Activated naive CD4-positive, alpha-beta T cell treated with anti-CD3 and anti-CD28 coated beads for 36 hours (primary cell): ENCODE data around the gene PRR27. TPM values are rescaled to one million over a fixed set of nuclear protein-coding genes. Genes with fewer than 3 reads are reported as not detected.
A peak's percentile ranks its signal among the peaks of the same experiment; 100 is the strongest.

ENCODE experiments used
- CTCF ChIA-PET: fragments of 350-600 bp; sonication (Branson Sonifier 250); formaldehyde crosslinking; loops from one replicate; lab custom pipeline; 2021; ENCODE audit warnings: antibody characterized with exemption; lab: Charles Lee
- DNase-seq: peaks from one replicate; pipeline ENCODE4 v3.0.0-alpha.2; 2020
- H3K27ac Mint-ChIP-seq: one replicate; pipeline ENCODE4 v1.8.0; 2021; ENCODE audit warnings: mild to moderate bottlenecking, mixed read lengths
- H3K27me3 Mint-ChIP-seq: one replicate; pipeline ENCODE4 v1.8.0; 2021; ENCODE audit warnings: low read depth, mixed read lengths
- H3K36me3 Mint-ChIP-seq: one replicate; pipeline ENCODE4 v1.8.0; 2021; ENCODE audit warnings: low read depth, mixed read lengths
- H3K4me1 Mint-ChIP-seq: one replicate; pipeline ENCODE4 v1.8.0; 2021; ENCODE audit warnings: low read depth, mixed read lengths
- H3K4me3 Mint-ChIP-seq: one replicate; pipeline ENCODE4 v1.8.0; 2021; ENCODE audit warnings: mild to moderate bottlenecking, moderate library complexity, mixed read lengths
- H3K9me3 Mint-ChIP-seq: one replicate; pipeline ENCODE4 v1.8.0; 2021; ENCODE audit warnings: mixed read lengths
- intact Hi-C: fragments of 100-400 bp; cut with micrococcal nuclease; formaldehyde crosslinking; loops from one replicate; pipeline ENCODE4 v1.15.1; 2023
- total RNA-seq, 2 experiments: library from RNA; stranded (reverse); gene quantifications; one replicate each; pipeline ENCODE4 v1.2.3, GENCODE V29; 2021

The PRR27 gene
- total RNA-seq, 2 experiments from 2014 or later, result not detected

DNA sequence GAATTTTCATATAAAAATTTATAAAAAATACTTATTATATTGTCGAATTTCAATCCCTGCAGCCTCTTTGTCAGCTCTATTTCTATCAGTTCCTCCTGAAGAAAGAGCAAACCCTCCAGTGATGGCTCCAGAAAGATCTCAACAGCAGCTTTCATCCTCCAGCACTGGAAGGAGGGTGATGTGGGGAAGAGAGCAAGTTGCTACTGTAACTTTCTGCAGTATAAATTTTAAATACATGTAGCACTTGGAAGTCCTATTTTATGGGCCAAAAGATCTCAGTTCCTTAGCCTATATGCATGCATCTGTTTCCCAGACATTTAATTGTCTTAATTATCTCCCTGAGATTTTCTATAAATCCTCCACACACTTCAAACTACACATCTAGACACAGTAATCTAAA, 27.8 kb downstream of the PRR27 start:
- Mint-ChIP-seq H3K4me1 (no peaks in the 10 kb centered on the region), H3K36me3 (no peaks in the 10 kb centered on the region), H3K27ac (no peak overlapping the region), H3K9me3 (no peaks in the 10 kb centered on the region), H3K27me3 (peaks cover 2% of the 10 kb centered on the region), H3K4me3 (no peak overlapping the region)
- intact Hi-C loops, result loop anchor here (5.0 to 10.0 kb wide), 4 partner anchors 325 to 1685 kb away; no protein-coding TSS in a partner anchor
- DNase-seq, result no peak
- CTCF ChIA-PET, result no interaction called here

DNA sequence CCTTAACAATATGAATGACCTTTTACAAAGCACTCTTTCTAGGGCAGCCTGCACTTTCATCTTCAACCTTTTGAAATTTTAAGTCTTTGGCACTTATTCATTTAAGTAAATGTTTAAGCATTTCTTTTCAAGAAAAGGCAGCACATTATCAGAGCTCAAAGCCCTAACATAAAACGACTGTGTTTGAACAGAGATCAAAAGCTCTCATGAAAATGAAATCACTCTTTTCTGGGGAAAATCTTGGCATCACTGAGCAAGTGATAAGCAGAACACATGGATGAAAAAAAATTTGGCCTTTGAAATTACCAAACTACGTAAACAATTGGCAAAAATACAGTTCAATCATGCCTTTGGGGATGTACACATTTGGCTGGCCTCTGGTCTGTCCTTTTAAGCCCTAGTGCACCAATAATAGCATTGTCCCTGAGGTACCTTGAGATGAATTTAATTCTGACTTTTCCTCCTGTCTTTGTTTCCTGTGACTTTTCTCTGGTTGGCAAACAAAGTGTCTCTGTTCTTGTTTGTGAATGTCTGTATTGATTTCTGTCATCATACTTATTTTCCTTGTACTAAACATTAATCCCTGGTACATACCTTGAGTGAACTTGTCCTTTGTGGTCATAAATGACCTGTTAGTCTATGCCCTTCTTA, 28.6 kb downstream of the PRR27 start:
- H3K27ac Mint-ChIP-seq, result no peak overlapping the region
- no peak overlapping the region for H3K4me3 Mint-ChIP-seq
- DNase-seq, result no peak
- H3K9me3 Mint-ChIP-seq, result no peaks in the 10 kb centered on the region
- CTCF ChIA-PET, result interaction anchor here (0.7 to 1.5 kb wide), 7 partner anchors 11 to 493 kb away, joined by 3 to 5 read pairs (median 3); no protein-coding TSS in a partner anchor
- H3K27me3 Mint-ChIP-seq, result peaks cover 2% of the 10 kb centered on the region
- intact Hi-C loops, result loop anchor here (1.0 to 10.0 kb wide), 7 partner anchors 285 to 1685 kb away; no protein-coding TSS in a partner anchor
- H3K36me3 Mint-ChIP-seq, result no peaks in the 10 kb centered on the region
- no peaks in the 10 kb centered on the region for H3K4me1 Mint-ChIP-seq

DNA sequence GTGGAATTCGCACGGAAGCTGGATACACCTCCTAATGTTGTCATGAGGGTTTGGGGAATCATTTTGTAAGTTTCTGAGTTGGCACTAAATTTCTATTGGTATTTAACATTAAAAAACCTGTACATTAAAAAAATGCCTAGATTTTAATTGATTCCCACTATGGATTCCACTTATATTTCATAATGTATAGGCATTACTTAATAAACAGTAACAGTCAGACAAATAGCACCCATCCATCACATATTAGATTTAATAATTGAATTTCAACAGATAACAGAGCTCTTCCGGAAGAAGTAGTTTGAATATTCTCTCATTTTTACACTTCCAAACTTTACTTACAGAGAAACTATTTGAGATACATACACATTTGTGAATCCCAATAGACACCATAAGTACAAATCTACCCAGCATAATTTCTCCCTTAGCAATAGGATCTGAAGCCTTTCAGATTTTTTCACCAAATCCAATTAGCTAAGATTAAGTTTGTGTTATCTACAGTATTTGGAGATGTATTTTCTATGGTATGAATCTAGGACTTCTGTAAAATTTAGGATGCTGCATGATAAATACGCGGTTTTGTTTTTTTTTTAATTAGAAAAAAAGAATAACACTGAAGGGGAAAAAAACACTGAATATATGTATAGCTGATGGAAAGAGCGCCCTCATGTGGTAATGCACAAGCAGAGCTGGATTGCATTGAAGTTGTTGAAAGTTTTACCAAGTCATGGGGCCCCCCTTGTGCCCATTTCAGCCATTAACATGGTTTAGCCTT, 29.3 kb downstream of the PRR27 start:
- no peak overlapping the region for H3K4me3 Mint-ChIP-seq
- H3K27ac Mint-ChIP-seq, result no peak overlapping the region
- CTCF ChIA-PET, result interaction anchor here (0.6 to 1.5 kb wide), 13 partner anchors 10 to 493 kb away, joined by 3 to 6 read pairs (median 3); partner anchors contain the start of gene HTN3
- H3K4me1 Mint-ChIP-seq, result no peaks in the 10 kb centered on the region
- intact Hi-C loops, result loop anchor here (1.0 to 10.0 kb wide), 7 partner anchors 286 to 1686 kb away; no protein-coding TSS in a partner anchor
- no peaks in the 10 kb centered on the region for H3K36me3 Mint-ChIP-seq
- no peaks in the 10 kb centered on the region for H3K9me3 Mint-ChIP-seq
- peak; percentile 42 for DNase-seq
- H3K27me3 Mint-ChIP-seq, result peaks cover 2% of the 10 kb centered on the region

DNA sequence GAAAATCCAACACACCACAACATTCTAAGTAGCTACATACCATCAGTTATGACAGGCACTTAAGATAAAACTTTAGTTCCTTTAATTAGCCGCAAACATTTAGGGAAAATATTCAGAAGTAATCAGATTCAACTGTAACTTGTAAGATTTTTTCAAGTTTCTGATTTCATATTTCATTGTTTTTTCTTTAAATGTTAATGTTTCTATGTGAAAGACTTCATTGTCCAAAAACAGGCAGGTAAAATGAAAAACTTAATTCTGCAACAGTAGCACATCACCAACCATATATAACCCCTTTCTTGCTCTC, 29.9 kb downstream of the PRR27 start:
- Mint-ChIP-seq H3K27ac (no peak overlapping the region), H3K4me3 (no peak overlapping the region)
- intact Hi-C loops, result loop anchor here (1.0 to 10.0 kb wide), 7 partner anchors 287 to 1687 kb away; no protein-coding TSS in a partner anchor

DNA sequence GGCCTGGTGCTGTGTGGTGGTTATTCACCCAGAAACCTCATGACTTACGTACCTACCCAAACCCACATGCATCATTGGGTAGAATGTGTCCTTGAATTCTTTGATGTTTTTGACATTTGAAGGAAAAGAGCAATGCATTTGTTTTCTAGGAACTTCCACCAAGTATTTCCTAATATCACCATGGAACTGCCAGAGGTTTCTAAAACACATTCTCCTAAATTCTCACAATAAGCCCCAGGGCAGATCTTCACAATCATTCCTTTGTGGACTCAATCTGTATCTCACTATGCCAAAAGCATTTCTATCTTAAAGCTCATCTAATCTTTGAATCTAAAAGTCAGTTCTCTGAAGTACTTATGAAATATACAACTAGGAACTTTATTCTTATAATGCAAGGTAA, 33.2 kb downstream of the PRR27 start:
- Mint-ChIP-seq H3K36me3 (no peaks in the 10 kb centered on the region), H3K9me3 (no peaks in the 10 kb centered on the region), H3K4me3 (no peak overlapping the region), H3K27me3 (peaks cover 2% of the 10 kb centered on the region), H3K4me1 (no peaks in the 10 kb centered on the region), H3K27ac (no peak overlapping the region)
- no peak for DNase-seq
- intact Hi-C loops, result loop anchor here (10.0 kb wide), 1 partner anchor 872 kb away; no protein-coding TSS in a partner anchor
- CTCF ChIA-PET, result no interaction called here

More for the DNA sequence above, 29.9 kb downstream of the PRR27 start:
- peaks cover 2% of the 10 kb centered on the region for H3K27me3 Mint-ChIP-seq
- no peaks in the 10 kb centered on the region for H3K36me3 Mint-ChIP-seq
- H3K4me1 Mint-ChIP-seq, result no peaks in the 10 kb centered on the region
- no peak for DNase-seq
- H3K9me3 Mint-ChIP-seq, result no peaks in the 10 kb centered on the region
- CTCF ChIA-PET, result interaction anchor here (0.8 to 1.5 kb wide), 6 partner anchors 12 to 494 kb away, joined by 3 to 4 read pairs (median 4); no protein-coding TSS in a partner anchor

DNA sequence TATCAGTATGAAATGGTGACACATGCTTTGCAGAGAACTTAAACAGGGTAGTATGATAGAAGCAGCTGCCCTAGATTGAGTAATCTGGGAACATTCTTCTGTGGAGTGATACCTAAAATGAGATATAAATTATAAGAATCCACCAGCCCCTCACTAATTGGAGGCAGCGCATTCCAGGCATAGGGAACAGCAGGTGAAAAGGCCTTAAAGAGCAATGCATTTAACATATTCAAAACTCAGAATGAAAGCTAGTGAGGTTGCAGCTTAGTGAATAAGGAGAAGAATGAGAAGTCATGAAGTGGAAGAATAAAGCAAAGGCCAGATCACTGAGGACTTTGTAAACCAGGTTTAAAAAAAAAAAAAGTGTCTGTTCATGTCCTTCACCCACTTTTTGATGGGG, 36.5 kb downstream of the PRR27 start:
- H3K27ac Mint-ChIP-seq, result no peak overlapping the region

DNA sequence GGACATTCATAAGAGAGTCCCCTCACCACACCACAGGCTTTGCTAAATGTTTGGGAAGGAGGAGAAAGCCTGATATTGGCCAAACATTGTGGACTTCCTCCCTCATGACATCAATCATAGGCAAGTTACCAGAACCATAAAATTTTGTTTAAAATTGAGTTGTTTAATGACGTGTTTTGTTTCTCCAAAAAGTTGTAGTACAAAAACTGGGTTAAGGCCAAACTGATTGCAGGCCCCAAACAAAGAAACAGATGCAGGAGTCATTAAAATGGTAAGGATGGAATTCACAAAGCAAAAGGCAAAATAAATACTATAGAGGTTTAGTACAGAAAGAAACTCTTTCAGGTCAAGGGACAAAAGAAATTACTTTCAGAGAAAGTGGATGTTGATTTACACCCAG, 37.6 kb downstream of the PRR27 start:
- intact Hi-C loops, result no loop called here
- no peaks in the 10 kb centered on the region for H3K27me3 Mint-ChIP-seq
- no peaks in the 10 kb centered on the region for H3K9me3 Mint-ChIP-seq
- no peak overlapping the region for H3K4me3 Mint-ChIP-seq
- CTCF ChIA-PET, result no interaction called here
- H3K27ac Mint-ChIP-seq, result no peak overlapping the region
- H3K36me3 Mint-ChIP-seq, result no peaks in the 10 kb centered on the region
- H3K4me1 Mint-ChIP-seq, result no peaks in the 10 kb centered on the region
- DNase-seq, result no peak

More for the DNA sequence above, 36.5 kb downstream of the PRR27 start:
- no peaks in the 10 kb centered on the region for H3K27me3 Mint-ChIP-seq
- H3K9me3 Mint-ChIP-seq, result no peaks in the 10 kb centered on the region
- H3K4me3 Mint-ChIP-seq, result no peak overlapping the region
- no peaks in the 10 kb centered on the region for H3K4me1 Mint-ChIP-seq
- CTCF ChIA-PET, result no interaction called here
- no peak for DNase-seq
- no peaks in the 10 kb centered on the region for H3K36me3 Mint-ChIP-seq
- intact Hi-C loops, result no loop called here

DNA sequence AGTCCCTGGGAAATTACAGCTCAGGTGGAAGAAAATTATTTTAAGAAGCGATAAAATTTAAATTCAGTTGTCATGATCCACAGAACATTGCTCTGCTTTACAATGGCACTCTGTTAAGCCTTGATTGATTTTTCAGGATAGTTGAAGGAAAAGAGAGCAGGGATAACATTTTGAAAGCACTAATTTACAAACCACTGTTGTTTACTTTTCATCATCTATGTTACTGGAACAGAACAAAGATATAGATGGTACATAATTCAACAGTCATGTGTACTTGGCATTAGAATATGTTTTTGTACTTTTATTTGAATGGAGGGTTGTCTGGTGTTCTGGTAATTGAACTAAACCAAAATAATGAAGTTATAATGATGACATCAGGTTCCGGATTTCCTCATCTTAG, 38.9 kb downstream of the PRR27 start:
- H3K4me3 Mint-ChIP-seq, result no peak overlapping the region
- H3K4me1 Mint-ChIP-seq, result no peaks in the 10 kb centered on the region
- intact Hi-C loops, result no loop called here
- no peak for DNase-seq
- H3K36me3 Mint-ChIP-seq, result no peaks in the 10 kb centered on the region
- no peaks in the 10 kb centered on the region for H3K27me3 Mint-ChIP-seq
- H3K27ac Mint-ChIP-seq, result no peak overlapping the region
- CTCF ChIA-PET, result no interaction called here
- no peaks in the 10 kb centered on the region for H3K9me3 Mint-ChIP-seq

DNA sequence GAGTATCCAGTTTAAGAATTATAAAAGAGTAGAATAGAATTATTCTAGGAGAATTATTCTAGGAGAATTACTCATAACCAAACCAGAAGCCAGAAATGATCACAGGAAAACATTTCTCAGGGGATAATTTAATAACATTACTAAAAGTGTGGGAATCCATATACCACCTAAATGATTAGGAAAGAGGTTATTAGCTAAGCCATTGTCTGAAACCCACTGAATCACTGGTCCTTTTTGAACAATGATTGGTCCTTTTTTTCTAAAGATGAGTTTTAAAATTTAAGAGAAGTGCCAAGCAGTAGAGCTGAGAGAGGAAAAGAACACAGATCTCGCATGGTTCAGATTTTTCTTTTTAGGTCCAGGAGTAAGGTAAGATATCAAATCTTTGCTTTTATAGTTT, 41.4 kb downstream of the PRR27 start, which contains the start of gene ODAM:
Gene ODAM (plus strand): TSS at position 301 of the 400 bp plus-strand sequence. CDS start 819 bp downstream, outside the sequence.
- Mint-ChIP-seq H3K27me3 (no peaks in the 10 kb centered on the region), H3K27ac (no peak within 1 kb of the TSS), H3K4me1 (no peaks in the 10 kb centered on the region), H3K36me3 (no peaks in the 10 kb centered on the region), H3K9me3 (no peaks in the 10 kb centered on the region), H3K4me3 (no peak within 1 kb of the TSS)
- no peak for DNase-seq
- CTCF ChIA-PET, result no interaction called here
- intact Hi-C loops, result no loop called here

DNA sequence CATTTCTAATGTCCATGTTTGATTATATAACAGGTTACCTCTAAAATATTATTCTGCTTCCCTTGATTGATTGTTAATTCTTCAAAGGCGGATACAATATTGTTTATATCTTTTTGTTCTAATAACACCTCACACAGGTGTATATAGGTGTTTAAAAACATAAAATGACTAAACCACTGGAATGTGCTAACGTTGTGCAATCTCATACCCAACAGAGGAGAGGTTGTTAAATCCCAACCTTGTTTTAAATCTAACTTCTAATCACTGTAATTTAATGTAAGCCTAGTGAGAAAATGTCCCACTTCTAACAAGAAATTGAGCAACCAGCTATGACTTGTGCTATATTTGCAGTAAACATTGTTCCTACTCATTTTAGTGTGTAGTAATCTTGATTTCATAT, 42.8 kb downstream of the PRR27 start:
- no peak for DNase-seq
- H3K4me1 Mint-ChIP-seq, result no peaks in the 10 kb centered on the region
- H3K27me3 Mint-ChIP-seq, result no peaks in the 10 kb centered on the region
- no peaks in the 10 kb centered on the region for H3K36me3 Mint-ChIP-seq
- intact Hi-C loops, result no loop called here
- H3K9me3 Mint-ChIP-seq, result no peaks in the 10 kb centered on the region
- no peak overlapping the region for H3K27ac Mint-ChIP-seq
- CTCF ChIA-PET, result interaction anchor here (1.3 kb wide), 1 partner anchor 13 kb away, joined by 3 read pairs; no protein-coding TSS in a partner anchor
- no peak overlapping the region for H3K4me3 Mint-ChIP-seq

DNA sequence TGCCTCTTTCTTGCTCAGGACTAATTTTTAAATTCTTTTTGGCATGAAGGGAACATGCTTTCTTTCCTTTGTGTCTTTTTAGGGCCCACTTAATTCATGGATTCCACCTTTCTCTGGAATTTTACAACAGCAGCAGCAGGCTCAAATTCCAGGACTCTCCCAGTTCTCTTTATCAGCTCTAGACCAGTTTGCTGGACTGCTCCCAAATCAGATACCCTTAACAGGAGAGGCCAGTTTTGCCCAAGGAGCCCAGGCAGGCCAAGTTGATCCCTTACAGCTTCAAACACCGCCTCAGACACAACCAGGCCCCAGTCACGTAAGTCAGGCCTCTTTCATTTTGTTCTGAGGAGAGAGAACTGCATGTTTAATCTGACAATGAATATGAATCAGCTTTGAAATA, 43.8 kb downstream of the PRR27 start:
- intact Hi-C loops, result no loop called here
- H3K27ac Mint-ChIP-seq, result no peak overlapping the region
- H3K27me3 Mint-ChIP-seq, result no peaks in the 10 kb centered on the region
- H3K36me3 Mint-ChIP-seq, result no peaks in the 10 kb centered on the region
- H3K4me1 Mint-ChIP-seq, result no peaks in the 10 kb centered on the region
- no peak overlapping the region for H3K4me3 Mint-ChIP-seq
- CTCF ChIA-PET, result no interaction called here
- H3K9me3 Mint-ChIP-seq, result no peaks in the 10 kb centered on the region
- DNase-seq, result no peak

DNA sequence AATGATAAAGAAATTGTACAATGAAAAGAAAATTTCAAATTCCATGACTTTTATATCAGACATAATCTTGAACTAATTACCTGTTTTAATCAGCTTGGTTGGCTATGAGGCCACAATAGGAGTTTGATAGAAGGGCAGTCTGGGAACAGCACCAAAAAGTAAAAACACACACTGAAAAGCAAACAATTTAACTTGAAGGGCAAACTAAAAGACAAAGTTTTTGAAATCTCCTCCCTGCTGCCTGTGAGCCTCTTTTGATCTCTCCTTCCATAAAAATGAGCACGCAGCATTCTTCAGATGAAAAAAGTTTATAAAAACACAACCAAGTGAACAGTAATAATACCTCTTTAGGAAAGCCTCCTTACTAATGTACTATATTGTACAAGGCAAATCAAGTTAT, 49.6 kb downstream of the PRR27 start:
- intact Hi-C loops, result no loop called here
- Mint-ChIP-seq H3K36me3 (no peaks in the 10 kb centered on the region), H3K9me3 (no peaks in the 10 kb centered on the region), H3K4me3 (no peak overlapping the region), H3K27me3 (no peaks in the 10 kb centered on the region), H3K4me1 (no peaks in the 10 kb centered on the region), H3K27ac (no peak overlapping the region)
- no peak for DNase-seq
- CTCF ChIA-PET, result no interaction called here
